ENCODE results near the gene GPATCH4.

DNA sequence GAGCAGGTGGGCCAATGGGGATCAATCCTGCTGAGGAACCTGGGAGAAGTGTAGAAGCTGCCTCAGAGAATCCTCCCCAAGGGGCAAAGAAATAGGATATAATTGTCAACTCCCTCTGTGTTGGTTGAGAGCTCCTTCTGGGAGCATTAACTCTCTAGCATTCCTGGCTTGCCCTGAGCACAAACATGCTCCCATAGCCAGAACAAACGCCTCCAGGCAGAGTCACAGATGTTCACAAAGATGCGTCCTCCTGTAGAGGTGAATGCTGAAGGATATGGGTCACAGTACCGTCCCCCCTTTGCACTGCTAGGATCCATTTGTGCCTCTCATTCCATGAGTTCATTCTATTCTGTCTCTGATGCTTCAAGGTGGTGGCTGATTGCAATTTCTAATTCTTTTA lies 31.1 kb upstream of the GPATCH4 start:
- TF ChIP-seq, protein P1, sequence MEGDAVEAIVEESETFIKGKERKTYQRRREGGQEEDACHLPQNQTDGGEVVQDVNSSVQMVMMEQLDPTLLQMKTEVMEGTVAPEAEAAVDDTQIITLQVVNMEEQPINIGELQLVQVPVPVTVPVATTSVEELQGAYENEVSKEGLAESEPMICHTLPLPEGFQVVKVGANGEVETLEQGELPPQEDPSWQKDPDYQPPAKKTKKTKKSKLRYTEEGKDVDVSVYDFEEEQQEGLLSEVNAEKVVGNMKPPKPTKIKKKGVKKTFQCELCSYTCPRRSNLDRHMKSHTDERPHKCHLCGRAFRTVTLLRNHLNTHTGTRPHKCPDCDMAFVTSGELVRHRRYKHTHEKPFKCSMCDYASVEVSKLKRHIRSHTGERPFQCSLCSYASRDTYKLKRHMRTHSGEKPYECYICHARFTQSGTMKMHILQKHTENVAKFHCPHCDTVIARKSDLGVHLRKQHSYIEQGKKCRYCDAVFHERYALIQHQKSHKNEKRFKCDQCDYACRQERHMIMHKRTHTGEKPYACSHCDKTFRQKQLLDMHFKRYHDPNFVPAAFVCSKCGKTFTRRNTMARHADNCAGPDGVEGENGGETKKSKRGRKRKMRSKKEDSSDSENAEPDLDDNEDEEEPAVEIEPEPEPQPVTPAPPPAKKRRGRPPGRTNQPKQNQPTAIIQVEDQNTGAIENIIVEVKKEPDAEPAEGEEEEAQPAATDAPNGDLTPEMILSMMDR (IDR thresholded peaks at IDR 0.05; ENCODE audit: low read depth, low read length, missing input control): no peak
- TF ChIP-seq TAF1 (conservative IDR thresholded peaks at IDR 0.05): no peak
- TF ChIP-seq, protein P2, sequence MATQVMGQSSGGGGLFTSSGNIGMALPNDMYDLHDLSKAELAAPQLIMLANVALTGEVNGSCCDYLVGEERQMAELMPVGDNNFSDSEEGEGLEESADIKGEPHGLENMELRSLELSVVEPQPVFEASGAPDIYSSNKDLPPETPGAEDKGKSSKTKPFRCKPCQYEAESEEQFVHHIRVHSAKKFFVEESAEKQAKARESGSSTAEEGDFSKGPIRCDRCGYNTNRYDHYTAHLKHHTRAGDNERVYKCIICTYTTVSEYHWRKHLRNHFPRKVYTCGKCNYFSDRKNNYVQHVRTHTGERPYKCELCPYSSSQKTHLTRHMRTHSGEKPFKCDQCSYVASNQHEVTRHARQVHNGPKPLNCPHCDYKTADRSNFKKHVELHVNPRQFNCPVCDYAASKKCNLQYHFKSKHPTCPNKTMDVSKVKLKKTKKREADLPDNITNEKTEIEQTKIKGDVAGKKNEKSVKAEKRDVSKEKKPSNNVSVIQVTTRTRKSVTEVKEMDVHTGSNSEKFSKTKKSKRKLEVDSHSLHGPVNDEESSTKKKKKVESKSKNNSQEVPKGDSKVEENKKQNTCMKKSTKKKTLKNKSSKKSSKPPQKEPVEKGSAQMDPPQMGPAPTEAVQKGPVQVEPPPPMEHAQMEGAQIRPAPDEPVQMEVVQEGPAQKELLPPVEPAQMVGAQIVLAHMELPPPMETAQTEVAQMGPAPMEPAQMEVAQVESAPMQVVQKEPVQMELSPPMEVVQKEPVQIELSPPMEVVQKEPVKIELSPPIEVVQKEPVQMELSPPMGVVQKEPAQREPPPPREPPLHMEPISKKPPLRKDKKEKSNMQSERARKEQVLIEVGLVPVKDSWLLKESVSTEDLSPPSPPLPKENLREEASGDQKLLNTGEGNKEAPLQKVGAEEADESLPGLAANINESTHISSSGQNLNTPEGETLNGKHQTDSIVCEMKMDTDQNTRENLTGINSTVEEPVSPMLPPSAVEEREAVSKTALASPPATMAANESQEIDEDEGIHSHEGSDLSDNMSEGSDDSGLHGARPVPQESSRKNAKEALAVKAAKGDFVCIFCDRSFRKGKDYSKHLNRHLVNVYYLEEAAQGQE (IDR thresholded peaks at IDR 0.05): no peak
- no peak for TF ChIP-seq GABPA (IDR thresholded peaks at IDR 0.05 in 1 of 2, conservative IDR thresholded peaks at IDR 0.05 in 1 of 2)
- TF ChIP-seq, protein P3, sequence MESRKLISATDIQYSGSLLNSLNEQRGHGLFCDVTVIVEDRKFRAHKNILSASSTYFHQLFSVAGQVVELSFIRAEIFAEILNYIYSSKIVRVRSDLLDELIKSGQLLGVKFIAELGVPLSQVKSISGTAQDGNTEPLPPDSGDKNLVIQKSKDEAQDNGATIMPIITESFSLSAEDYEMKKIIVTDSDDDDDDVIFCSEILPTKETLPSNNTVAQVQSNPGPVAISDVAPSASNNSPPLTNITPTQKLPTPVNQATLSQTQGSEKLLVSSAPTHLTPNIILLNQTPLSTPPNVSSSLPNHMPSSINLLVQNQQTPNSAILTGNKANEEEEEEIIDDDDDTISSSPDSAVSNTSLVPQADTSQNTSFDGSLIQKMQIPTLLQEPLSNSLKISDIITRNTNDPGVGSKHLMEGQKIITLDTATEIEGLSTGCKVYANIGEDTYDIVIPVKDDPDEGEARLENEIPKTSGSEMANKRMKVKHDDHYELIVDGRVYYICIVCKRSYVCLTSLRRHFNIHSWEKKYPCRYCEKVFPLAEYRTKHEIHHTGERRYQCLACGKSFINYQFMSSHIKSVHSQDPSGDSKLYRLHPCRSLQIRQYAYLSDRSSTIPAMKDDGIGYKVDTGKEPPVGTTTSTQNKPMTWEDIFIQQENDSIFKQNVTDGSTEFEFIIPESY (IDR thresholded peaks at IDR 0.05): no peak
- TF ChIP-seq RXRA (IDR thresholded peaks at IDR 0.05): no peak
- TF ChIP-seq RAD21 (IDR thresholded peaks at IDR 0.05): no peak
- TF ChIP-seq YY1 (IDR thresholded peaks at IDR 0.05): no peak
- no peak for TF ChIP-seq SP1 (IDR thresholded peaks at IDR 0.05)
- TF ChIP-seq, protein P4, sequence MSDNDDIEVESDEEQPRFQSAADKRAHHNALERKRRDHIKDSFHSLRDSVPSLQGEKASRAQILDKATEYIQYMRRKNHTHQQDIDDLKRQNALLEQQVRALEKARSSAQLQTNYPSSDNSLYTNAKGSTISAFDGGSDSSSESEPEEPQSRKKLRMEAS (IDR thresholded peaks at IDR 0.05): no peak
- TF ChIP-seq EGR1 (IDR thresholded peaks at IDR 0.05; ENCODE audit: low read depth in 2 of 2): no peak
- TF ChIP-seq FOXA1 (IDR thresholded peaks at IDR 0.05): no peak

Data from liver (tissue), 3 donors.